Skeletal muscle tissue (tissue), 4 donors: ENCODE data around the gene FFAR3. TPM values are rescaled to one million over a fixed set of nuclear protein-coding genes. Genes with fewer than 3 reads are reported as not detected.
A peak's percentile ranks its signal among the peaks of the same experiment; 100 is the strongest.
"Not testable (repeated sequence)": the region's sequence is repeated elsewhere in the genome, so short reads cannot be mapped to it uniquely, and the experiment has no call there.

ENCODE experiments used
- H3K27ac ChIP-seq: one replicate; pipeline ENCODE4 v1.7.0; 2013; ENCODE audit warnings: mild to moderate bottlenecking, low read depth, low read length, inconsistent platforms
- H3K27me3 ChIP-seq, 3 donors: one replicate each; pipeline ENCODE4 v1.7.0; 2013; ENCODE audit warnings: low read length in 3 of 3; ENCODE audit not compliant: control insufficient read depth in 3 of 3, insufficient read depth in 3 of 3
- H3K36me3 ChIP-seq, 3 donors: one replicate each; pipeline ENCODE4 v1.7.0; 2013; ENCODE audit warnings: low read length in 3 of 3; ENCODE audit not compliant: control insufficient read depth in 3 of 3, insufficient read depth in 3 of 3
- H3K4me1 ChIP-seq, 3 donors: one replicate each; pipeline ENCODE4 v1.7.0; 2013; ENCODE audit warnings: low read length in 3 of 3, mild to moderate bottlenecking in 3 of 3; ENCODE audit not compliant: control insufficient read depth in 3 of 3, insufficient read depth in 3 of 3
- H3K4me3 ChIP-seq, 3 donors: one replicate each; pipeline ENCODE4 v1.7.0; 2013; ENCODE audit warnings: low read length in 3 of 3
- H3K9ac ChIP-seq, 3 donors: one replicate each; pipeline ENCODE4 v1.7.0; 2013; ENCODE audit warnings: low read length in 3 of 3, mild to moderate bottlenecking in 3 of 3, moderate library complexity in 2 of 3, low read depth in 1 of 3
- H3K9me3 ChIP-seq, 3 donors: one replicate each; pipeline ENCODE4 v1.7.0; 2013; ENCODE audit warnings: low read length in 3 of 3; ENCODE audit not compliant: control insufficient read depth in 3 of 3
- total RNA-seq: library from RNA; depleted of rRNA; stranded (reverse); fragments of >200 nt; gene quantifications from one replicate; pipeline ENCODE4 v1.2.3, GENCODE V29; 2014
- donor health status: Osteomylitis.

Gene FFAR3
- total RNA-seq, 1 donor from 2014 or later: not detected

DNA sequence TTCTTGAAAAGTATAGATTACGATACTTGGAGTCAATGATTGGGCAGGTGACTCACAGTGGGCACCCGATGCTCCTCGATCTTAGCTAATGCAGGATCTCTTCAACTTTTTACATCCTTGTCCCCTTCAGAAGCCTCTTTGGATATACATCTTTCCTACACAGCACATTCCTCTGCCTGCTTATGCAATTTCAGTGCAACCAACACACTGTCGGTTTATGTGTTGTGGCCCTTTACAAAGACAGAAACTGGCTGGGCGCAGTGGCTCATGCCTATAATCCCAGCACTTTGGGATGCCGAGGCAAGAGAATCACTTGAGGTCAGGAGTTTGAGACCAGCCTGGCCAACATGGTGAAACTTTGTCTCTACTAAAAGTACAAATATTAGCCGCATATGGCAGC, 15.2 kb downstream of the FFAR3 start:
- Histone ChIP-seq H3K27ac (no peak overlapping the region), H3K9ac (no peak overlapping the region), H3K27me3 (peaks cover 2 to 8% (median 6%) of the 10 kb centered on the region in 3 donors), H3K4me3 (no peak overlapping the region), H3K4me1 (no peaks in the 10 kb centered on the region), H3K9me3 (no peaks in the 10 kb centered on the region), H3K36me3 (no peaks in the 10 kb centered on the region)

DNA sequence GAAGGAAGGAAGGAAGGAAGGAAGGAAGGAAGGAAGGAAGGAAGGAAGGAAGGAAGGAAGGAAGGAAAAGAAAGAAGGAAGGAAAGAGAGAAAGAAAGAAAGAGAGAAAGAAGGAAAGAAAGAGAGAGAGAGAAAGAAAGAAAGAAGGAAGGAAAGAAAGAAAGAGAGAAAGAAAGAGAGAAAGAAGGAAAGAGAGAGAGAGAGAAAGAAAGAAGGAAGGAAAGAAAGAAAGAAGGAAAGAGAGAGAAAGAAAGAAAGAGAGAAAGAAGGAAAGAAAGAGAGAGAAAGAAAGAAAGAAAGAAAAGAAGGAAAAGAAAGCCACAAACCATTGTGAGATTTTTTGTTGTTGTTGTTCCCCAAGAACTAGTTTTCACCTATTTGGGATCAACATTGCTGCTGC, 15.8 kb downstream of the FFAR3 start:
- not testable (repeated sequence) for H3K27me3 ChIP-seq, H3K4me1 ChIP-seq

GRCh38 chr19:35375505-35376307, 17.4 kb downstream of the FFAR3 start:
- Histone ChIP-seq H3K27ac (no peak overlapping the region), H3K27me3 (peaks cover 2 to 8% (median 6%) of the 10 kb centered on the region in 3 donors), H3K36me3 (no peaks in the 10 kb centered on the region), H3K4me1 (peaks cover 0 to 3% (median 0%) of the 10 kb centered on the region in 3 donors), H3K9ac (no peak overlapping the region), H3K9me3 (no peaks in the 10 kb centered on the region), H3K4me3 (no peak overlapping the region)

More for the DNA sequence above, 15.8 kb downstream of the FFAR3 start:
- H3K4me3 ChIP-seq, H3K9me3 ChIP-seq, H3K27ac ChIP-seq, H3K36me3 ChIP-seq, H3K9ac ChIP-seq: not testable (repeated sequence)

DNA sequence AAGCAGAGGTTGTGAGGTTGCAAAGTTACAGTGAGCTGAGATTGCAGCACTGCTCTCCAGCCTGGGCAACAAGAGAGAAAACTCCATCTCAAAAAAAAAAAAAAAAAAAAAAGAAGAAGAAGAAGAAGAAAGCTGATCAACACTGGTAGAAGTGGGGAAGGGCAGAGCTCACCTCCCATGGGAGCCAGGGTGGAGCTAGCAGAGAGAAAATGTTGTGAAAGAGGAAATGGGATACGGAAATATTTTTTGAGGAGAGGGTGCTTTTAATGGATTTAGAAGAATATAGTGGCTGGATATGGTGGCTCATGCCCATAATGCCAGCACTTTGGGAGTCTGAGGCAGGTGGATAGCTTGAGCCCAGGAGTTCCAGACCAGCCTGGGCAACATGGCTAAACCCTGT, 19.4 kb downstream of the FFAR3 start:
- Histone ChIP-seq H3K9ac (no peak overlapping the region), H3K4me1 (peaks cover 0 to 3% (median 0%) of the 10 kb centered on the region in 3 donors), H3K36me3 (no peaks in the 10 kb centered on the region), H3K27me3 (peaks cover 6 to 8% (median 7%) of the 10 kb centered on the region in 3 donors), H3K4me3 (no peak overlapping the region), H3K27ac (peak overlapping the region; percentile 19), H3K9me3 (no peaks in the 10 kb centered on the region)

DNA sequence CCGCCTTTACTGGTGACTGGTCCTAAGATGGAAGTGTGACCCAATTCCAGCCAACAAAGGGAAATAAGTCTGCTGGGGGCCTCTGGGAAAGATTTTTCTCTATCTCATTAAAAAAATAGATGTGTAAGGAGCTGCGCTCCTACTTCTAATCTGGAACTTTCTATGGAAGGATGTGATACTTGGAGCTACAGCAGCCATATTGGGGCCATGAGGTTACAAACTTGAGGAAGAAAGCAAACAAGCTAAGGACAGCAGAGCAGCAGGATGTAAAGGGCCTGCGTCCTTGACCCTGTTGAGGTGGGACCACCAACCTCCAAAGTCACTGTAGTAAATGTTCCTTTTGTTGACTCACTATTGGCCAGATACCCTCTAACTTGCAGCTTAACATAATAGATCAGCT, 20.1 kb downstream of the FFAR3 start:
- Histone ChIP-seq H3K27me3 (peaks cover 4 to 11% (median 7%) of the 10 kb centered on the region in 3 donors), H3K4me3 (no peak overlapping the region), H3K9ac (no peak overlapping the region), H3K36me3 (no peaks in the 10 kb centered on the region), H3K4me1 (peaks cover 0 to 3% (median 0%) of the 10 kb centered on the region in 3 donors), H3K27ac (no peak overlapping the region), H3K9me3 (no peaks in the 10 kb centered on the region)

- H3K9me3 ChIP-seq, H3K27ac ChIP-seq, H3K4me1 ChIP-seq, H3K9ac ChIP-seq, H3K4me3 ChIP-seq, H3K36me3 ChIP-seq: not testable (repeated sequence)
- peaks cover under 1 to 11% (median 7%) of the 10 kb centered on the region in 3 donors for H3K27me3 ChIP-seq
Measured at GRCh38 chr19:35379545-35379944, 21.3 kb downstream of the FFAR3 start.

- Histone ChIP-seq H3K4me1 (peaks cover 0 to 3% (median 0%) of the 10 kb centered on the region in 3 donors), H3K9ac (no peak overlapping the region), H3K27ac (peak overlapping the region; percentile 5), H3K36me3 (no peaks in the 10 kb centered on the region), H3K4me3 (no peak overlapping the region), H3K27me3 (peaks cover 0 to 11% (median 7%) of the 10 kb centered on the region in 3 donors), H3K9me3 (no peaks in the 10 kb centered on the region)
Measured at GRCh38 chr19:35379992-35380391, 21.7 kb downstream of the FFAR3 start.

- Histone ChIP-seq H3K27me3 (peaks cover 0 to 11% (median 7%) of the 10 kb centered on the region in 3 donors), H3K4me3 (no peak overlapping the region), H3K27ac (peak overlapping the region; percentile 5), H3K36me3 (no peaks in the 10 kb centered on the region), H3K9me3 (no peaks in the 10 kb centered on the region), H3K4me1 (peaks cover 0 to 3% (median 0%) of the 10 kb centered on the region in 3 donors), H3K9ac (no peak overlapping the region)
Measured at GRCh38 chr19:35380450-35381124, 22.3 kb downstream of the FFAR3 start.

- peak overlapping the region; percentile 36 for H3K27ac ChIP-seq
- no peak overlapping the region for H3K4me3 ChIP-seq
- H3K9me3 ChIP-seq: no peaks in the 10 kb centered on the region
- peaks cover 0 to 5% (median 5%) of the 10 kb centered on the region in 3 donors for H3K27me3 ChIP-seq
- no peak overlapping the region for H3K9ac ChIP-seq
- H3K4me1 ChIP-seq: peaks cover 0 to 3% (median 0%) of the 10 kb centered on the region in 3 donors
- H3K36me3 ChIP-seq: no peaks in the 10 kb centered on the region
Measured at GRCh38 chr19:35381318-35381717, 23.1 kb downstream of the FFAR3 start.

- H3K9me3 ChIP-seq: no peaks in the 10 kb centered on the region
- no peak overlapping the region for H3K4me3 ChIP-seq
- H3K27ac ChIP-seq: no peak overlapping the region
- peaks cover 0 to 3% (median 0%) of the 10 kb centered on the region in 3 donors for H3K4me1 ChIP-seq
- no peak overlapping the region for H3K9ac ChIP-seq
- H3K27me3 ChIP-seq: peaks cover 0 to 5% (median 3%) of the 10 kb centered on the region in 3 donors
- H3K36me3 ChIP-seq: no peaks in the 10 kb centered on the region
Measured at GRCh38 chr19:35381926-35382325, 23.7 kb downstream of the FFAR3 start.
